Caco-2 (cell line): Measurements from ENCODE around the gene TRPM5. TPM values are rescaled to one million over a fixed set of nuclear protein-coding genes. Genes with fewer than 3 reads are reported as not detected.
"Not testable (repeated sequence)": the region's sequence is repeated elsewhere in the genome, so short reads cannot be mapped to it uniquely, and the experiment has no call there.

Source experiments
- BruUV-seq: library from RNA; stranded (reverse); fragments of 400-500 nt; replicated peaks from 2 replicates; lab custom pipeline; 2021; lab: Mats Ljungman, UMichigan
- CTCF ChIA-PET: fragments of 300-600 bp; sonication (Branson Sonifier 250); formaldehyde crosslinking; loops from one replicate; lab custom pipeline; 2022; ENCODE audit warnings: antibody characterized with exemption; lab: Charles Lee
- POLR2A ChIA-PET: fragments of 300-600 bp; sonication (Branson Sonifier 250); formaldehyde crosslinking; loops from one replicate; lab custom pipeline; 2022; ENCODE audit warnings: antibody characterized with exemption; lab: Charles Lee
- DNase-seq, 2 experiments: peaks; one replicate each; pipeline versions ENCODE4 v3.0.0 to v3.0.0-alpha.2; 2020 to 2022
- H3K27me3 ChIP-seq: replicated peaks from 2 replicates; pipeline ENCODE4 v1.6.0; 2011; ENCODE audit warnings: low read length; ENCODE audit not compliant: control insufficient read depth, insufficient read depth
- H3K36me3 ChIP-seq: 2 replicates; pipeline ENCODE4 v1.5.1; 2011; ENCODE audit warnings: low read length; ENCODE audit not compliant: control insufficient read depth, insufficient read depth
- H3K4me1 ChIP-seq: fragments of 250-450 bp; sonication (Bioruptor Pico); 2 replicates; pipeline ENCODE4 v1.5.1; 2020; ENCODE audit warnings: mild to moderate bottlenecking
- H3K4me3 ChIP-seq: 2 replicates; pipeline ENCODE4 v1.5.1; 2011; ENCODE audit warnings: low read depth, mild to moderate bottlenecking, control low read depth, low read length
- H3K9me3 ChIP-seq: fragments of 250-450 bp; sonication (Bioruptor Pico); 2 replicates; pipeline ENCODE4 v1.5.1; 2020; ENCODE audit warnings: mild to moderate bottlenecking, moderate library complexity
- H3K27ac Mint-ChIP-seq: one replicate; pipeline ENCODE4 v1.8.0; 2022; ENCODE audit warnings: mixed read lengths; ENCODE audit not compliant: unreplicated experiment
- H3K27me3 Mint-ChIP-seq: one replicate; pipeline ENCODE4 v1.8.0; 2022; ENCODE audit warnings: mixed read lengths; ENCODE audit not compliant: insufficient read depth, unreplicated experiment
- H3K36me3 Mint-ChIP-seq: one replicate; pipeline ENCODE4 v1.8.0; 2022; ENCODE audit warnings: mild to moderate bottlenecking, mixed read lengths; ENCODE audit not compliant: insufficient read depth, unreplicated experiment
- H3K4me1 Mint-ChIP-seq: one replicate; pipeline ENCODE4 v1.8.0; 2022; ENCODE audit warnings: low read depth, mixed read lengths; ENCODE audit not compliant: unreplicated experiment
- H3K4me3 Mint-ChIP-seq: one replicate; pipeline ENCODE4 v1.8.0; 2022; ENCODE audit warnings: mild to moderate bottlenecking, moderate library complexity, mixed read lengths; ENCODE audit not compliant: unreplicated experiment
- H3K9me3 Mint-ChIP-seq: one replicate; pipeline ENCODE4 v1.8.0; 2022; ENCODE audit warnings: mixed read lengths; ENCODE audit not compliant: unreplicated experiment
- intact Hi-C: fragments of 100-400 bp; cut with micrococcal nuclease; formaldehyde crosslinking; loops from one replicate; pipeline ENCODE4 v1.10.0; 2022; ENCODE audit not compliant: unreplicated experiment
- total RNA-seq: library from RNA; stranded (reverse); gene quantifications from 2 replicates; pipeline ENCODE4 v1.2.3, GENCODE V29; 2022
- TF ChIP-seq, protein P1 (sequence below), 2 experiments: fragments of 200-600 bp in 1 of 2; IDR thresholded peaks; 1 replicate in 1 of 2; 2 replicates in 1 of 2; pipeline versions ENCODE4 v1.5.1 to v1.8.0; 2011 to 2022; ENCODE audit warnings: antibody characterized with exemption in 1 of 2, control low read depth in 1 of 2, inconsistent platforms in 1 of 2, low read depth in 1 of 2, low read length in 1 of 2, mild to moderate bottlenecking in 1 of 2, moderate library complexity in 1 of 2; ENCODE audit not compliant: insufficient read depth in 1 of 2, severe bottlenecking in 1 of 2, unreplicated experiment in 1 of 2

TRPM5 gene
- total RNA-seq, 1 experiment from 2014 or later = not detected

DNA sequence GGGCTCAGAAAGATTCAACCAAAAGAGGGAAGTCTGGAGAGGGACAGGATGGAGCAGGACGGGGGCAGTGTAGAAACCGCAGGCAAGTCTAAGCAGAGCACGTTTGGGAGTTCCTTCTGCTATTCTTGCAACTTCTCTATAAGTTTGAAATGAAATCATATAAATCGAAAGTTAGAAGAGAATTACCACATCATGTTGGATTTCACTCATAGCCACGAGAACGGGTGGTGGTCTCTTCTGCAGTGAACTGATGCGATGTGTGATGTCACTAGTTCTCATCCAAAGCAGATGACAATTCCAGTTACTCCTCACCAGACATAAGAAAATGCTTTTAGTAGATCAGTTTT lies 36.5 kb upstream of the TRPM5 start:
- peaks cover 31% of the 10 kb centered on the region for H3K9me3 Mint-ChIP-seq
- Histone ChIP-seq H3K9me3 (peaks cover 23% of the 10 kb centered on the region), H3K4me1 (no peaks in the 10 kb centered on the region), H3K4me3 (no peak overlapping the region), H3K36me3 (no peaks in the 10 kb centered on the region), H3K27me3 (no peaks in the 10 kb centered on the region)
- peaks cover 12% of the 10 kb centered on the region for H3K27me3 Mint-ChIP-seq
- no TSS peak for BruUV-seq
- DNase-seq = no peak
- H3K36me3 Mint-ChIP-seq = no peaks in the 10 kb centered on the region
- no peak overlapping the region for H3K27ac Mint-ChIP-seq
- TF ChIP-seq, protein P1, sequence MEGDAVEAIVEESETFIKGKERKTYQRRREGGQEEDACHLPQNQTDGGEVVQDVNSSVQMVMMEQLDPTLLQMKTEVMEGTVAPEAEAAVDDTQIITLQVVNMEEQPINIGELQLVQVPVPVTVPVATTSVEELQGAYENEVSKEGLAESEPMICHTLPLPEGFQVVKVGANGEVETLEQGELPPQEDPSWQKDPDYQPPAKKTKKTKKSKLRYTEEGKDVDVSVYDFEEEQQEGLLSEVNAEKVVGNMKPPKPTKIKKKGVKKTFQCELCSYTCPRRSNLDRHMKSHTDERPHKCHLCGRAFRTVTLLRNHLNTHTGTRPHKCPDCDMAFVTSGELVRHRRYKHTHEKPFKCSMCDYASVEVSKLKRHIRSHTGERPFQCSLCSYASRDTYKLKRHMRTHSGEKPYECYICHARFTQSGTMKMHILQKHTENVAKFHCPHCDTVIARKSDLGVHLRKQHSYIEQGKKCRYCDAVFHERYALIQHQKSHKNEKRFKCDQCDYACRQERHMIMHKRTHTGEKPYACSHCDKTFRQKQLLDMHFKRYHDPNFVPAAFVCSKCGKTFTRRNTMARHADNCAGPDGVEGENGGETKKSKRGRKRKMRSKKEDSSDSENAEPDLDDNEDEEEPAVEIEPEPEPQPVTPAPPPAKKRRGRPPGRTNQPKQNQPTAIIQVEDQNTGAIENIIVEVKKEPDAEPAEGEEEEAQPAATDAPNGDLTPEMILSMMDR (IDR thresholded peaks at IDR 0.05; ENCODE audit: insufficient read depth in 1 of 2, low read depth in 1 of 2, low read length in 1 of 2, severe bottlenecking in 1 of 2, unreplicated experiment in 1 of 2) = no peak
- ChIA-PET CTCF (no interaction called here), POLR2A (no interaction called here)
- no peaks in the 10 kb centered on the region for H3K4me1 Mint-ChIP-seq
- H3K4me3 Mint-ChIP-seq = no peak overlapping the region
- intact Hi-C loops = no loop called here

- H3K27ac Mint-ChIP-seq, BruUV-seq, H3K4me1 ChIP-seq, H3K36me3 Mint-ChIP-seq, CTCF ChIA-PET, intact Hi-C loops, H3K36me3 ChIP-seq, H3K4me3 ChIP-seq, H3K4me3 Mint-ChIP-seq, POLR2A ChIA-PET, DNase-seq, H3K4me1 Mint-ChIP-seq, H3K27me3 ChIP-seq: not testable (repeated sequence)
- H3K27me3 Mint-ChIP-seq = peaks cover 12% of the 10 kb centered on the region
- H3K9me3 Mint-ChIP-seq = peaks cover 30% of the 10 kb centered on the region
- peaks cover 23% of the 10 kb centered on the region for H3K9me3 ChIP-seq
Measured at GRCh38 chr11:2480067-2480873, 36.0 kb upstream of the TRPM5 start.

DNA sequence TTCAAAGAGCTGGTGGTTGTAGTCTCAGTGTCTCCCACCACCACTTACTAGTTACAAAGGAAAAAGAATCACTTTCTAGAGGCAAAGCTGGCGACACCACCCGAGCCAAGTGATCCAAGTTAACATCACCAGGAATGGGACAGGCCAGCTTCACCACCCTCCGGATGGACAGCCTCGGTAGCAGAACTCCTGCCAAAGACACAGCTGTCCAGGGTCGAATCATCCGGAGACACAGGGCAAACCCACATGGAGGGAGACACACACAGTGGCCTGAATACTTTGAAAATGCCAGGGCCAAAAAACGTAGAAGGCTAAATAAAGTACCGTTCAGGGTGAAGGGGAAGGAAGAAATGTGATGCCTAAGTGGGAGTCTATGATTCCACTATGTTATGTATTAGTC lies 33.6 kb upstream of the TRPM5 start:
- Mint-ChIP-seq H3K36me3 (no peaks in the 10 kb centered on the region), H3K4me3 (no peak overlapping the region), H3K27me3 (peaks cover 6% of the 10 kb centered on the region), H3K4me1 (no peaks in the 10 kb centered on the region), H3K27ac (no peak overlapping the region), H3K9me3 (peaks cover 30% of the 10 kb centered on the region)
- no peak overlapping the region for H3K4me3 ChIP-seq
- no peaks in the 10 kb centered on the region for H3K36me3 ChIP-seq
- ChIA-PET POLR2A (no interaction called here), CTCF (no interaction called here)
- H3K4me1 ChIP-seq = no peaks in the 10 kb centered on the region
- no peak for DNase-seq
- no peaks in the 10 kb centered on the region for H3K27me3 ChIP-seq
- no TSS peak for BruUV-seq
- peaks cover 23% of the 10 kb centered on the region for H3K9me3 ChIP-seq
- TF ChIP-seq, protein P1 (IDR thresholded peaks at IDR 0.05; ENCODE audit: insufficient read depth in 1 of 2, low read depth in 1 of 2, low read length in 1 of 2, severe bottlenecking in 1 of 2, unreplicated experiment in 1 of 2) = no peak
- intact Hi-C loops = loop anchor here (5.0 kb wide), 1 partner anchor 34 kb away; no protein-coding TSS in a partner anchor
